Caki2 (cell line): ENCODE results near the gene OR2H2. TPM values are rescaled to one million over a fixed set of nuclear protein-coding genes. Genes with fewer than 3 reads are reported as not detected.

ENCODE experiments used
- DNase-seq: peaks from one replicate; pipeline ENCODE4 v3.0.0-alpha.2; 2015; ENCODE audit warnings: low read depth
- in situ Hi-C: cut with HindIII; loops from 2 replicates; pipeline ENCODE4 v1.10.0; 2016; ENCODE audit warnings: low sequenced_read_pairs, low pct_unique_long_range_greater_than_20kb, mixed read lengths
- total RNA-seq: library from RNA; depleted of rRNA; stranded (reverse); fragments of >200 nt; shearing (Covaris generic); gene quantifications from 2 replicates; pipeline ENCODE4 v1.2.3, GENCODE V29; 2014; ENCODE audit warnings: low replicate concordance; rRNA removed

Gene OR2H2
- total RNA-seq, 1 experiment from 2014 or later, result not detected

GRCh38 chr6:29624520-29624961 is 39.6 kb downstream of the OR2H2 start:
- in situ Hi-C loops, result no loop called here

GRCh38 chr6:29625337-29625930 is 40.5 kb downstream of the OR2H2 start:
- DNase-seq, result no peak
- in situ Hi-C loops, result no loop called here

More at GRCh38 chr6:29624520-29624961, 39.6 kb downstream of the OR2H2 start:
- DNase-seq, result no peak

DNA sequence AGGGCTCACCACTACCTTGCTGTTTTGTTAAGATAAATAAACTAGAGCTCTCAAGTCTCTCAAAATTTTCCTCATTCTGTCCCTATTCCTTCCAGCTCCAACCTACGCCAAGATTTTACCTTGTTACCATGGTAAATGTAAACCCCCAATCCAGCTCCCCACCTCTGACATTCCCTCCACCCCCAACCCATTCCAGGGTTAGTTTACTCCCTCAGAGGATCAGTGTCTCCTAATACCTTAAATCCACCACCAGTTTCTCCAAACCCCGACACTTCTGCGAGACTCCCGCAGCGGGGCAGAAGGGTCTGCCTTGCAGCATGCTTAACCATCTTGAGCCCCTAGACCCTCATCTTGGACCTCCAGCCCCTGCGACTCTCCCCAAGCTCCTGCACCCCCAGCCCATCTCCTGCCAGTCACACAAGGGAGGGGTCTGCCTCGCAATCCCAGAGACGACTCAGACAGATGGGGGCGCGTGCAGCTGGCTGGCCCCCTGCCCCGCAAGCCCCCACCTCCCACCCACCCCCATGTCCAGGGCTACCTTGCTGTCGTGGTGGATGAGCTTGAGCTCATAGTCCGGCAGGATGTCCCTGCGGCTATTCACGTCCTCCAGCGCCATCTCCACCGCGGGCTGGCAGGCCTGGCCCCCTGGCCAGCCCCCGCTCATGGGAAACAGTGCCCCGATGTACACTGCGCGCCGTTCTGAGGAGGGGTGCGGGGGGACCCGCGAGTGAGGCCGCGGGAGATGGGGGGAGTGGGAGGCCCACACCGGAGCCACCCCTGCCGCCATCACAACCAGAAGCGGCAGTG is 42.2 kb downstream of the OR2H2 start:
- in situ Hi-C loops, result no loop called here
- no peak for DNase-seq

GRCh38 chr6:29627755-29628418 is 43.0 kb downstream of the OR2H2 start:
- peak; percentile 60 for DNase-seq
- in situ Hi-C loops, result no loop called here

- DNase-seq, result peak; percentile 78
- in situ Hi-C loops, result no loop called here
Measured at GRCh38 chr6:29628419-29629281, 43.7 kb downstream of the OR2H2 start.

DNA sequence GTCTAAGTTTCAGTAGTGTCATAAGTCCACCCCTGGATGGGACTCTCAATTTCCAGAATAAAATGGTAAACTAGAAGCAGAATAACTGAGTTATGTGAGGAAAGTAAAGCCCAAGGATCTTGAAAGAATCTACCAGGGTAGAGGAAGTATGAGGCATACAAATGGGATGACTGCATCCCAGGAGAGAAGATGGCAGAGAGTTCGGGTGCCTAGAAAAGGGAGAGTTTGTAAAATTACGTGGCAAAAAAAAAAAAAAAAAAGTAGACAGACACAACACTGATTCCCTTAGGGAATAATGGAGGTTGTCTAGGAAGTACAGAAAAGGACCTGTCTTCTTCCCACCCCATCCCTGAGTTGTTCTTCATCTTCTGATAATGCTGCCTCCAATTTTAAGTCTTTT is 44.6 kb downstream of the OR2H2 start:
- in situ Hi-C loops, result no loop called here

DNA sequence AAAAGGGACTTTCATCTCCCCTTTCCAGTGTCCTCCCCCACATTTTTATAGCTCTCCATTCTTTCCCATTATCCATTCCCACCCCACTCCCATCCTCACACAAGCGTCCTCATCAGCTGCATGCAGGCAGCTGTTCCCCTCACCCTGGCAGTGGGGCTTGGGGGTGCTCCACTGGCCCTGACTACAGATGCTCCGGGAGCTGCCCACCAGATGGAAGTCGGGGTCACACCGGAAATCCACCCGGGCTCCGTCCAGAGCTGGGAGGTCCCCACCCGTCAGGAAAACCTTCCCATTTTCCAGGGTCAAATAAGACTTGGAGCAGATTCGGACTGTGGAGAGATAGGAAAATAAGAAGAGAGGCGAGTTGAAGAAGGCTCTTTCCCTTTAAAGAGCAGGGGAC is 45.4 kb downstream of the OR2H2 start:
- DNase-seq, result no peak
- in situ Hi-C loops, result no loop called here

More for the DNA sequence above, 44.6 kb downstream of the OR2H2 start:
- DNase-seq, result no peak

GRCh38 chr6:29631209-29631810 is 46.4 kb downstream of the OR2H2 start:
- in situ Hi-C loops, result no loop called here
- peak; percentile 33 for DNase-seq

DNA sequence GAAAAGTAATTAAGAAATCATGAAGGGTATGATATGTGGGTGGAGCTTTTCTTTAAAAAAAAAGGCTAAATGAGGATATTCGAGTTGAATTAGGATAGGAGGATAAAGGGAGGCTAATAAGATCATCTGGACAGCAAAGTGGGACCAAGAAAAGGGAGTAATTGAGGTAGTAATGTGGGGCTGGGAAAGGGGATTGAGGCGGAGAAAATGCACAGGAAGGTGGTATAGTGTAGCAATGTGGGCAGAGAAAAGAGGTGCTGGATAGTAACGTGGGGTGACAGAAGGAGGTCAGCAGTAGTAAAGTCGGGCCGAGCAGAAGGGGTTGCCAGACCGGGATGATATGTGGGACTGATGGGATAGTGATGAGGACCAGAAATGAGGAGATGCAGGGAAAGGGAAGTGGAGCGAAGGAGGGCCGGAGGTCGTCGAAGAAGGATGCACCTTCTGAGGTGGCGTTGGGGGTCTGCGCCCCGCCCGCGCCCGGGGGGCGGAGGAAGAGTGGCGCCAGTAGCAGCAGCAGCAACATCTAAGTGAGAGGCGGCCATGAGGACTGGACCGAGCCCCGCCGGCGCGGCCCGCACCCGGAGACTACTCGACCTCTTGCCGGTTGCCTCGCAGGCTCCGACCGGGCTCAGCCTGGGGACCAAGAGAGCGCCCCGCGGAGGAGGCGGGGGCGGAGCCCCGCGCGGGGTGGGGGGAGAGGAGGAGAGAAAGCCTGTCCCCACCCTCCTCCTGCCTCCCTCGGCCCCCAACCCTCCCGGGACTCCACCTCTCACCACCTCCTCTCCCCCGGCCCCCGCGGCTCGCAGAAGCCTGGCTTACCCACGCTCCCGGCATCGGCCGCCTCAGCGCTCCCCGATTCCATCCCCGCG is 47.2 kb downstream of the OR2H2 start:
- DNase-seq, result peak; percentile 53
- in situ Hi-C loops, result no loop called here

DNA sequence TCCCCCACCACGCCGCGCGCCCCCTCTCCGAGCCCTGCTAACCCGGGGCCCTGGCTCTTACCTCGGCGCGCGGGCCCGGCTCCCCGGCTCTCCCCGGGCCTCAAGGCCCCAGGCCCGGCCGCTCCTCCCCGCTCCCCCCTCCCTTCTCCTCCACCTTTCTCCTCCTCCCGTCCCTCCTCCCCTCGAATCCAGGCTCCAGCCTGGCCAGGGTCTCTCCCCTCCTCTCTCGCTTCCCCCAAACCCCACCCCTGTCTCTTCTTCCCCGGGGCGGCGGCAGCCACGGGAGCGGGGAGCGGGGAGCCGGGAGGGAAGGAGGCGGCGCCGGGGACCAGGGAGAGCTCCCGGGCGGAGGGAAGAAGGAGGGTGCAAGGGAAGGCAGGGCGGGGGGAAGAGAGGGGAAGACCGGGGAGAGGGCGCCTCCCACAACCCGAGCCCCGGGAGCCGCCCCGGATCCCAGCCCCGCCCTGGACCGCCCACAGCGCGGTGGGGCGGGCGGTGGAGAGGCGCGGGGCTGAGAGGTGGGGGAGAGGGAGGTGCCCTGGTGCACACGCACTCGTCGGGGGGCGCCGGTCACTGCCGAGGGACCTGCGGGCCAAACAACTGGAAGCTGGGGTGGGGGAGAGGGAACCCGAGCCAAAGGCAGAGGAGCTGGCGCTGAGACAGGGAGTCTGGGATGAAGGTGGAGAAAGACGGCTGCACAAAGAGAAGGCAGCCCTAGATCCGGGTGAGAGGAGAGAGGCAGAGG is 48.0 kb downstream of the OR2H2 start, which contains the start of gene GABBR1:
Gene GABBR1 (minus strand): TSS at position 395 of the 745 bp plus-strand sequence. CDS start 798 bp downstream, outside the sequence.
- in situ Hi-C loops, result no loop called here
- peak; percentile 96 for DNase-seq

- in situ Hi-C loops, result no loop called here
- no peak for DNase-seq
Measured at GRCh38 chr6:29633534-29633905, 48.6 kb downstream of the OR2H2 start.

DNA sequence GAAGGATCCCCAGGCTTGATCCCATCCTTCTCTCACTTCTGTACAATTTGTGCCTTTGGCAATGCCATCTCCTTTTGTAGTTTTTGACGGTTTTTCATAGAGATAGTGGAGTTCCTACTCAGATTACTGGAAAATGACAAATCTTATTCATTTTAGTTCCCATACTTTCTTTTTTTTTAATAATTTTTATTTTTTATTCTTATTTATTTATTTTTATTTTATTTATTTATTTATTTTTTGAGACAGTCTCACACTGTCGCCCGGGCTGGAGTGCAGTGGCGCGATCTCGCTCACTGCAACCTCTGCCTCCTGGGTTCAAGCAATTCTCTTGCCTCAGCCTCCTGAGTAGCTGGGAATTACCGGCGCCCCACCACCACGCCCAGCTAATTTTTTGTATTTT is 52.3 kb downstream of the OR2H2 start:
- no peak for DNase-seq
- in situ Hi-C loops, result no loop called here

Other genes starting within 250 kb of the OR2H2 start
- not detected in 2 replicates for gene OR5V1, start 216.3 kb upstream of the OR2H2 start, total RNA-seq
- not detected in 2 replicates for gene OR12D3, start 209.8 kb upstream of the OR2H2 start, total RNA-seq
- gene OR12D2, start 189.5 kb upstream of the OR2H2 start, total RNA-seq, result not detected in 2 replicates
- gene OR12D1, start 170.2 kb upstream of the OR2H2 start, total RNA-seq, result not detected in 2 replicates
- not detected in 2 replicates for gene OR10C1, start 145.8 kb upstream of the OR2H2 start, total RNA-seq
- not detected in 2 replicates for gene OR11A1, start 128.1 kb upstream of the OR2H2 start, total RNA-seq
- not detected in 2 replicates for gene OR2H1, start 128.0 kb upstream of the OR2H2 start, total RNA-seq
- not detected in 2 replicates for gene MAS1L, start 97.2 kb upstream of the OR2H2 start, total RNA-seq
- 5.1 and 6.2 TPM in 2 replicates for gene UBD, start 25.4 kb upstream of the OR2H2 start, total RNA-seq
- 1.6 and 3.4 TPM in 2 replicates for gene GABBR1, start 48.1 kb downstream of the OR2H2 start, total RNA-seq
- gene MOG, start 72.0 kb downstream of the OR2H2 start, total RNA-seq, result not detected in 2 replicates
- not detected in 2 replicates for gene ZFP57, start 96.0 kb downstream of the OR2H2 start, total RNA-seq
- 50.6 and 59.2 TPM in 2 replicates for gene HLA-F, start 138.3 kb downstream of the OR2H2 start, total RNA-seq
- gene HLA-G, start 242.7 kb downstream of the OR2H2 start, total RNA-seq, result not detected in 2 replicates